SK-N-SH (cell line): ENCODE measurements around the gene ZNF555. TPM values are rescaled to one million over a fixed set of nuclear protein-coding genes. Genes with fewer than 3 reads are reported as not detected.
A peak's percentile ranks its signal among the peaks of the same experiment; 100 is the strongest.

ENCODE experiments used
- CTCF ChIA-PET: fragments of 300-600, 350-600 bp; formaldehyde crosslinking; extraction: SDS; loops from one replicate; lab custom pipeline; 2021; lab: Yijun Ruan, JAX
- POLR2A ChIA-PET: fragments of 350-600 bp; sonication (Branson Sonifier 250); formaldehyde crosslinking; extraction: SDS; loops from one replicate; lab custom pipeline; 2020; ENCODE audit warnings: antibody characterized with exemption, inconsistent platforms; lab: Yijun Ruan, JAX
- DNase-seq: peaks from one replicate; pipeline ENCODE4 v3.0.0; 2012
- H2AFZ ChIP-seq: fragments of 200-600 bp; sonication (generic); 2 replicates; pipeline ENCODE4 v1.8.1; 2016; ENCODE audit warnings: antibody characterized with exemption, mild to moderate bottlenecking, low read depth
- H3F3A ChIP-seq: fragments of 200-600 bp; sonication (generic); replicated peaks from 2 replicates; pipeline ENCODE3; 2016; ENCODE audit warnings: antibody characterized with exemption, mild to moderate bottlenecking; ENCODE audit not compliant: insufficient read depth
- H3K27ac ChIP-seq, 2 experiments: fragments of 200-500 bp in 1 of 2; fragments of 200-600 bp in 1 of 2; sonication (Bioruptor generic) in 1 of 2; sonication (generic), shearing (Covaris generic) in 1 of 2; 2 replicates each; pipeline versions ENCODE4 v1.5.1 to v1.6.1; 2014 to 2016; ENCODE audit warnings: low read depth in 2 of 2, inconsistent platforms in 1 of 2, low read length in 1 of 2, mild to moderate bottlenecking in 1 of 2, mixed read lengths in 1 of 2
- H3K27me3 ChIP-seq: fragments of 200-600 bp; sonication (generic), shearing (Covaris generic); 2 replicates; pipeline ENCODE4 v1.6.1; 2016; ENCODE audit warnings: mixed run types; ENCODE audit not compliant: insufficient read depth
- H3K36me3 ChIP-seq, 2 experiments: fragments of 200-500 bp in 1 of 2; fragments of 200-600 bp in 1 of 2; sonication (Bioruptor generic) in 1 of 2; sonication (generic) in 1 of 2; replicated peaks in 1 of 2; 2 replicates each; pipeline versions ENCODE3 to v1.5.1; 2014 to 2016; ENCODE audit warnings: low read length in 1 of 2, mild to moderate bottlenecking in 1 of 2; ENCODE audit not compliant: insufficient read depth in 2 of 2, control insufficient read depth in 1 of 2
- H3K4me1 ChIP-seq, 2 experiments: fragments of 200-500 bp in 1 of 2; fragments of 200-600 bp in 1 of 2; sonication (Bioruptor generic) in 1 of 2; sonication (generic), shearing (Covaris generic) in 1 of 2; 2 replicates each; pipeline versions ENCODE4 v1.5.1 to v1.6.1; 2014 to 2016; ENCODE audit warnings: low read depth in 1 of 2, low read length in 1 of 2, mixed run types in 1 of 2; ENCODE audit not compliant: insufficient read depth in 2 of 2, control insufficient read depth in 1 of 2
- H3K4me2 ChIP-seq: fragments of 200-600 bp; sonication (generic), shearing (Covaris generic); 2 replicates; pipeline ENCODE4 v1.6.1; 2017; ENCODE audit warnings: mixed run types
- H3K4me3 ChIP-seq, 2 experiments: fragments of 200-500 bp in 1 of 2; fragments of 200-600 bp in 1 of 2; sonication (Bioruptor generic) in 1 of 2; sonication (generic), shearing (Covaris generic) in 1 of 2; 2 replicates each; pipeline versions ENCODE4 v1.5.1 to v1.8.1; 2014 to 2016; ENCODE audit warnings: low read depth in 2 of 2, inconsistent platforms in 1 of 2, low read length in 1 of 2, mild to moderate bottlenecking in 1 of 2, mixed read lengths in 1 of 2, moderate library complexity in 1 of 2
- H3K79me2 ChIP-seq: fragments of 200-600 bp; sonication (generic); 2 replicates; pipeline ENCODE4 v1.8.1; 2017; ENCODE audit warnings: mild to moderate bottlenecking; ENCODE audit not compliant: insufficient read depth
- H3K9ac ChIP-seq: fragments of 200-600 bp; sonication (generic); 2 replicates; pipeline ENCODE4 v1.6.1; 2017; ENCODE audit warnings: mixed run types
- H3K9me2 ChIP-seq: fragments of 200-600 bp; sonication (generic); 2 replicates; pipeline ENCODE4 v1.6.1; 2017; ENCODE audit warnings: mixed run types
- H3K9me3 ChIP-seq: fragments of 200-600 bp; sonication (generic); 2 replicates; pipeline ENCODE4 v1.6.1; 2017; ENCODE audit warnings: mixed run types, mild to moderate bottlenecking, moderate library complexity
- H4K20me1 ChIP-seq: fragments of 200-600 bp; sonication (generic); 2 replicates; pipeline ENCODE4 v1.6.1; 2017; ENCODE audit warnings: mild to moderate bottlenecking, mixed run types; ENCODE audit not compliant: insufficient read depth
- CHD2 ChIP-seq: fragments of 150-350 bp; IDR thresholded peaks from 2 replicates; pipeline ENCODE4 v1.6.1; 2018; ENCODE audit warnings: low read length; ENCODE audit not compliant: partially characterized antibody
- ELF1 ChIP-seq: IDR thresholded peaks from 2 replicates; pipeline ENCODE4 v1.4.0; 2012
- EP300 ChIP-seq, 2 experiments: IDR thresholded peaks; 2 replicates each; pipeline versions ENCODE4 v1.4.0 to v1.6.1; 2012; ENCODE audit warnings: borderline replicate concordance in 1 of 2, low read depth in 1 of 2, low read length in 1 of 2
- EZH2phosphoT487 ChIP-seq: fragments of 200-600 bp; sonication (generic); IDR thresholded peaks from 2 replicates; pipeline ENCODE4 v1.6.1; 2017; ENCODE audit warnings: low read depth, mixed run types, mild to moderate bottlenecking, antibody characterized with exemption, moderate library complexity, borderline replicate concordance
- FOXJ3 ChIP-seq: sonication (generic); formaldehyde crosslinking; IDR thresholded peaks from 2 replicates; pipeline ENCODE4 v1.5.1; 2020; ENCODE audit warnings: mild to moderate bottlenecking, missing genetic modification reagents
- GABPA ChIP-seq: IDR thresholded peaks from 2 replicates; pipeline ENCODE4 v1.4.0; 2012; ENCODE audit warnings: low read depth, mild to moderate bottlenecking
- JUND ChIP-seq: IDR thresholded peaks from 2 replicates; pipeline ENCODE4 v1.4.0; 2012
- NFIC ChIP-seq: IDR thresholded peaks from 2 replicates; pipeline ENCODE4 v1.4.0; 2012; ENCODE audit warnings: borderline replicate concordance
- RAD21 ChIP-seq: IDR thresholded peaks from 2 replicates; pipeline ENCODE4 v1.6.1; 2012; ENCODE audit warnings: mild to moderate bottlenecking, low read length
- RCOR1 ChIP-seq: fragments of 150-350 bp; IDR thresholded peaks from 2 replicates; pipeline ENCODE4 v1.6.1; 2017; ENCODE audit warnings: antibody characterized with exemption, low read length
- REST ChIP-seq: IDR thresholded peaks from 2 replicates; pipeline ENCODE4 v1.6.1; 2012; ENCODE audit warnings: mild to moderate bottlenecking, low read depth, low read length, moderate library complexity
- RFX5 ChIP-seq: IDR thresholded peaks from 2 replicates; pipeline ENCODE4 v1.6.1; 2012; ENCODE audit warnings: mild to moderate bottlenecking, improper control_type of control experiment, low read length
- RXRA ChIP-seq: IDR thresholded peaks from 2 replicates; pipeline ENCODE4 v1.4.0; 2012; ENCODE audit warnings: low read depth, mild to moderate bottlenecking, borderline replicate concordance
- SIN3A ChIP-seq: IDR thresholded peaks from 2 replicates; pipeline ENCODE4 v1.6.1; 2012; ENCODE audit warnings: low read depth, mild to moderate bottlenecking, low read length, moderate library complexity, borderline replicate concordance
- TAF1 ChIP-seq: IDR thresholded peaks from 2 replicates; pipeline ENCODE4 v1.6.1; 2012; ENCODE audit warnings: low read depth, mild to moderate bottlenecking, low read length, moderate library complexity, borderline replicate concordance
- TEAD4 ChIP-seq: IDR thresholded peaks from 2 replicates; pipeline ENCODE4 v1.4.0; 2012; ENCODE audit warnings: mild to moderate bottlenecking, borderline replicate concordance; ENCODE audit not compliant: insufficient read depth
- WGBS: methylation state at CpG from one replicate; pipeline ENCODE4 v1.1.6; 2017; ENCODE audit warnings: low lambda C conversion rate; 5-methylcytosine and 5-hydroxymethylcytosine counted together
- polyA plus RNA-seq, 3 experiments: library from polyadenylated mRNA; depleted of rRNA; stranded (reverse); fragments of >200 nt; gene quantifications; 2 replicates each; pipeline ENCODE4 v1.2.3, GENCODE V29; 2012
- TF ChIP-seq, protein P1 (sequence below): fragments of 200-600 bp; sonication (generic); IDR thresholded peaks from 2 replicates; pipeline ENCODE4 v1.6.1; 2017; ENCODE audit warnings: antibody characterized with exemption, mild to moderate bottlenecking, moderate library complexity

Gene ZNF555
- polyA plus RNA-seq, 1 of the 3 experiments (the other 2 are of a cell fraction) = 1.4 TPM

DNA sequence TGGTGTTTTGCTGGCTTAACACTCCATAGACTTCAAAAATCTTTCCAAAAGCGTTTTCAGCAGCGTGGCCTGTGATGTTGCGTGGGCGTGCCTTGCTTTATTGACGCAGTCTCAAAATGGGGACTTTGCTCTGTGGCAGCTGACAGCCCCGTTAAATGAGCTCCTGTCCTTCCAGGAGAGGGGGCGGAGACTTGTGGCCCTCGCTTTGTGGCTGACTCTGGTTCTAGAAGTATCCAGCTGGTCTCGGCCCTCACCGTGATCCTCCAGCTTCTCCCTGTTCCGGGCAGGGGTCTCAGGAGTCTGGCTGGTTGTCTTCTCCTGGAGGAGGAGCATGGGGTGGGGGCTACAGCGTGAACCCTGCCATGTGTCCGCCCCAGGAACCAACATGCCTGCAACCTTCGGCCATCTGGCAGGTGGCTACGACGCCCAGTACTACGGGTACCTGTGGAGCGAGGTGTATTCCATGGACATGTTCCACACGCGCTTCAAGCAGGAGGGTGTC, 30.0 kb upstream of the ZNF555 start:
- 96% methylated on average over 15 of the region's 20 CpGs for WGBS
- ChIA-PET POLR2A (no interaction called here), CTCF (interaction anchor here (1.6 to 2.4 kb wide), 2 partner anchors 8 to 76 kb away, joined by 6 to 9 read pairs; partner anchors contain the start of gene ZNF554)
- peaks cover 3 to 60% of the 10 kb centered on the region in 2 experiments for H3K36me3 ChIP-seq
- no peak overlapping the region for H2AFZ ChIP-seq
- peak; percentile 16 for DNase-seq
- H3K9me2 ChIP-seq = no peaks in the 10 kb centered on the region
- no peak for TF ChIP-seq EZH2phosphoT487
- TF ChIP-seq TEAD4 = no peak
- no peak for TF ChIP-seq SIN3A
- H3K4me1 ChIP-seq = peaks cover 0 to 23% of the 10 kb centered on the region in 2 experiments; a peak in 1 of 4 replicates
- H3K9me3 ChIP-seq = no peaks in the 10 kb centered on the region
- H3K27ac ChIP-seq = no peak overlapping the region
- no peak overlapping the region for H3K4me3 ChIP-seq
- no peaks in the 10 kb centered on the region for H3F3A ChIP-seq
- H3K4me2 ChIP-seq = no peak overlapping the region
- no peak overlapping the region for H3K9ac ChIP-seq
- H3K27me3 ChIP-seq = no peaks in the 10 kb centered on the region
- H4K20me1 ChIP-seq = no peaks in the 10 kb centered on the region
- no peaks in the 10 kb centered on the region for H3K79me2 ChIP-seq

DNA sequence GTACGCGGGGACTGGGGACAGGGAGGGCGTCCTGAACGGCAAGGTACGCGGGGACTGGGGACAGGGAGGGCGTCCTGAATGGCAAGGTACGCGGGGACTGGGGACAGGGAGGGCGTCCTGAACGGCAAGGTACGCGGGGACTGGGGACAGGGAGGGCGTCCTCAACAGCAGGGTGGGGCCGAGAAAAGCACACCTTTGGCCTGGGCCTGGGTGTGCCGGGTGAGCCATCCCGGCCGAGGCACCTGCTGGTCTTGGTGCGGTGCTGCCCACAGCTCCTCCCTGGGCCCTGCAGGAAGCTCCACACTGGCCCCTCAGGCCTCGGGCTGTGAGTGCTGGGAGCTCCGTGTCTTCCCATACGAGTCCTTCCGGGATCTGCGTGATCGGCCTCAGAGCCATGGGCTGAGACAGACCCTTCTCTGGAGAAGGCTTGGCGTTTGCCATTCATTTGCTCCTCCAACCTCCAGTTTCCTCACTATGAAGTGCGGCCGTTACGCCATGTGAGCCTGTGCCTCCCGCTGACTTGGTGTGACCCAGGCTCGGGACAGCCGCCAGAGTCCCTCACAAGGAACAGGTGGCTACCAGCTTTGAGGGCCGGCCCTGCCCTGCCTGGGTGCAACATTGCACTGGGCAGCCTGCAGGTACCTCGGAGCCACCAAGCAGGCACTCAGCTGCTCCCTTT, 29.4 kb upstream of the ZNF555 start:
- peak; percentile 29 for DNase-seq
- no peaks in the 10 kb centered on the region for H3K9me3 ChIP-seq
- no peaks in the 10 kb centered on the region for H3K9me2 ChIP-seq
- 91% methylated on average over 25 of the region's 34 CpGs for WGBS
- peaks cover 3 to 54% of the 10 kb centered on the region in 2 experiments for H3K36me3 ChIP-seq
- TF ChIP-seq RXRA (no peak), ELF1 (no peak), JUND (no peak), GABPA (no peak), REST (no peak), TAF1 (no peak), SIN3A (no peak), RFX5 (no peak), FOXJ3 (CRISPR knock-in tag) (no peak), RCOR1 (no peak), RAD21 (no peak), NFIC (no peak), CHD2 (no peak), EP300 (IDR thresholded peaks at IDR 0.05; ENCODE audit: borderline replicate concordance in 1 of 2, low read depth in 1 of 2, low read length in 1 of 2) (no peak)
- TF ChIP-seq, protein P1, sequence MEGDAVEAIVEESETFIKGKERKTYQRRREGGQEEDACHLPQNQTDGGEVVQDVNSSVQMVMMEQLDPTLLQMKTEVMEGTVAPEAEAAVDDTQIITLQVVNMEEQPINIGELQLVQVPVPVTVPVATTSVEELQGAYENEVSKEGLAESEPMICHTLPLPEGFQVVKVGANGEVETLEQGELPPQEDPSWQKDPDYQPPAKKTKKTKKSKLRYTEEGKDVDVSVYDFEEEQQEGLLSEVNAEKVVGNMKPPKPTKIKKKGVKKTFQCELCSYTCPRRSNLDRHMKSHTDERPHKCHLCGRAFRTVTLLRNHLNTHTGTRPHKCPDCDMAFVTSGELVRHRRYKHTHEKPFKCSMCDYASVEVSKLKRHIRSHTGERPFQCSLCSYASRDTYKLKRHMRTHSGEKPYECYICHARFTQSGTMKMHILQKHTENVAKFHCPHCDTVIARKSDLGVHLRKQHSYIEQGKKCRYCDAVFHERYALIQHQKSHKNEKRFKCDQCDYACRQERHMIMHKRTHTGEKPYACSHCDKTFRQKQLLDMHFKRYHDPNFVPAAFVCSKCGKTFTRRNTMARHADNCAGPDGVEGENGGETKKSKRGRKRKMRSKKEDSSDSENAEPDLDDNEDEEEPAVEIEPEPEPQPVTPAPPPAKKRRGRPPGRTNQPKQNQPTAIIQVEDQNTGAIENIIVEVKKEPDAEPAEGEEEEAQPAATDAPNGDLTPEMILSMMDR = no peak
- H3K79me2 ChIP-seq = no peaks in the 10 kb centered on the region
- no peak overlapping the region for H3K4me2 ChIP-seq
- H4K20me1 ChIP-seq = no peaks in the 10 kb centered on the region
- peak overlapping the region in 1 of 2 experiments; percentile 86; a peak in 1 of 4 replicates for H3K27ac ChIP-seq
- peaks cover 0 to 23% of the 10 kb centered on the region in 2 experiments; a peak in 1 of 4 replicates for H3K4me1 ChIP-seq
- no peaks in the 10 kb centered on the region for H3F3A ChIP-seq
- H3K27me3 ChIP-seq = no peaks in the 10 kb centered on the region
- CTCF ChIA-PET = interaction anchor here (1.2 to 2.4 kb wide), 2 partner anchors 75 to 164 kb away, joined by 3 to 6 read pairs; no protein-coding TSS in a partner anchor
- POLR2A ChIA-PET = interaction anchor here (0.7 kb wide), 1 partner anchor 17 kb away, joined by 4 read pairs; no protein-coding TSS in a partner anchor
- H3K9ac ChIP-seq = no peak overlapping the region
- no peak overlapping the region for H2AFZ ChIP-seq
- H3K4me3 ChIP-seq = no peak overlapping the region
